Measurements from ENCODE around the gene KY. TPM values are rescaled to one million over a fixed set of nuclear protein-coding genes. Genes with fewer than 3 reads are reported as not detected.

Gene KY
- total and polyA plus RNA-seq, 4 donors, result 0.06 to 0.21 (median 0.15) TPM; not detected in 1

GRCh38 chr3:134677196-134677986, 26.6 kb upstream of the KY start:
- Histone ChIP-seq H3K4me1 (ENCODE audit: control insufficient read depth in 5 of 5, insufficient read depth in 5 of 5, low read length in 5 of 5) (peaks cover 0 to 6% (median 2%) of the 10 kb centered on the region in 5 donors), H3K27me3 (ENCODE audit: control insufficient read depth in 3 of 3, insufficient read depth in 3 of 3, low read length in 2 of 3) (no peaks in the 10 kb centered on the region), H3K27ac (ENCODE audit: low read depth in 1 of 2, low read length in 1 of 2) (peak overlapping the region in 1 of 2 donors; percentile 39), H3K9ac (ENCODE audit: insufficient read depth in 1 of 2, low read length in 2 of 2) (no peak overlapping the region), H3K4me3 (no peak overlapping the region), H3K36me3 (ENCODE audit: control insufficient read depth in 4 of 4, insufficient read depth in 4 of 4, low read length in 4 of 4) (no peaks in the 10 kb centered on the region), H3K9me3 (ENCODE audit: control insufficient read depth in 4 of 4, insufficient read depth in 3 of 4, low read length in 3 of 4) (peaks cover 0 to 14% (median 2%) of the 10 kb centered on the region in 4 donors)
- ATAC-seq (ENCODE audit: insufficient read depth, low FRiP score), result no peak
- WGBS, 2 donors, result 45 to 57% methylated on average over 11 of the region's 11 CpGs
- TF ChIP-seq CTCF (IDR thresholded peaks at IDR 0.05; ENCODE audit: control extremely low read depth, extremely low read depth), result no peak
- no peak for DNase-seq

- H3K9ac ChIP-seq (ENCODE audit: insufficient read depth in 1 of 2, low read length in 2 of 2), result no peak overlapping the region
- H3K4me1 ChIP-seq (ENCODE audit: control insufficient read depth in 5 of 5, insufficient read depth in 5 of 5, low read length in 5 of 5), result peaks cover 0 to 2% (median 0%) of the 10 kb centered on the region in 5 donors
- 83 to 91% methylated on average over 3 of the region's 3 CpGs for WGBS, 2 donors
- H3K27me3 ChIP-seq (ENCODE audit: control insufficient read depth in 3 of 3, insufficient read depth in 3 of 3, low read length in 2 of 3), result no peaks in the 10 kb centered on the region
- no peak for ATAC-seq (ENCODE audit: insufficient read depth, low FRiP score)
- DNase-seq, result no peak
- no peak overlapping the region for H3K27ac ChIP-seq (ENCODE audit: low read depth in 1 of 2, low read length in 1 of 2)
- no peaks in the 10 kb centered on the region for H3K36me3 ChIP-seq (ENCODE audit: control insufficient read depth in 4 of 4, insufficient read depth in 4 of 4, low read length in 4 of 4)
- H3K4me3 ChIP-seq, result no peak overlapping the region
- H3K9me3 ChIP-seq (ENCODE audit: control insufficient read depth in 4 of 4, insufficient read depth in 3 of 4, low read length in 3 of 4), result peaks cover 0 to 17% (median 2%) of the 10 kb centered on the region in 4 donors
- TF ChIP-seq CTCF (IDR thresholded peaks at IDR 0.05; ENCODE audit: control extremely low read depth, extremely low read depth), result no peak
Measured at GRCh38 chr3:134675726-134676256, 25.0 kb upstream of the KY start.

GRCh38 chr3:134672571-134672970, 21.7 kb upstream of the KY start:
- DNase-seq (no peak), ATAC-seq (ENCODE audit: insufficient read depth, low FRiP score) (no peak)
- no peak overlapping the region for H3K9ac ChIP-seq (ENCODE audit: insufficient read depth in 1 of 2, low read length in 2 of 2)
- peaks cover 0 to 14% (median 2%) of the 10 kb centered on the region in 4 donors for H3K9me3 ChIP-seq (ENCODE audit: control insufficient read depth in 4 of 4, insufficient read depth in 3 of 4, low read length in 3 of 4)
- WGBS, 2 donors, result 90 to 94% methylated on average over 5 of the region's 5 CpGs
- H3K4me1 ChIP-seq (ENCODE audit: control insufficient read depth in 5 of 5, insufficient read depth in 5 of 5, low read length in 5 of 5), result no peaks in the 10 kb centered on the region
- no peak overlapping the region for H3K27ac ChIP-seq (ENCODE audit: low read depth in 1 of 2, low read length in 1 of 2)
- H3K27me3 ChIP-seq (ENCODE audit: control insufficient read depth in 3 of 3, insufficient read depth in 3 of 3, low read length in 2 of 3), result no peaks in the 10 kb centered on the region
- H3K4me3 ChIP-seq, result no peak overlapping the region
- no peaks in the 10 kb centered on the region for H3K36me3 ChIP-seq (ENCODE audit: control insufficient read depth in 4 of 4, insufficient read depth in 4 of 4, low read length in 4 of 4)
- no peak for TF ChIP-seq CTCF (IDR thresholded peaks at IDR 0.05; ENCODE audit: control extremely low read depth, extremely low read depth)

Measured in lung (tissue), 12 donors.